ENCODE data around the gene DCAF7.

DCAF7 gene

GRCh38 chr17:63525190-63525946, 24.9 kb upstream of the DCAF7 start:
- no peak for DNase-seq

DNA sequence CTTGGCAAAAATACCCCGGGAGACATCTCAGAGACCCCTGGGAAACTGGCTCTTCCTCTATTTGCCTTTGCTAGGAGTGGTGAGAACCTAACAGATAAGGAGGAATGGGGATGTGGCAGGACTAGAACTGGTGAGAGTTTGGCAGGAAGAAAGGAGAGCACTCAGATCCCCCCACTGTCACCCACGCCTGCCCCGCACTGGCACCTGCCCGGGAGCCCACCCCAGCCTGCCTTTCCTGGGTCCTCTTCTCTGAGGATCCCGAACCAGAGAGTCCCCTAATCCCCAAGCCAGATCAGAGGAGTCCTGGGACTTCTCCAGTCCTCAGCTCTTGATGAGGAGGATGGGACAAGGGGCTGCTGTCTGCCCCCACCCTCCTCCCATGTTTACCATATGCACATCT, 23.4 kb upstream of the DCAF7 start:
- no peak for DNase-seq

DNA sequence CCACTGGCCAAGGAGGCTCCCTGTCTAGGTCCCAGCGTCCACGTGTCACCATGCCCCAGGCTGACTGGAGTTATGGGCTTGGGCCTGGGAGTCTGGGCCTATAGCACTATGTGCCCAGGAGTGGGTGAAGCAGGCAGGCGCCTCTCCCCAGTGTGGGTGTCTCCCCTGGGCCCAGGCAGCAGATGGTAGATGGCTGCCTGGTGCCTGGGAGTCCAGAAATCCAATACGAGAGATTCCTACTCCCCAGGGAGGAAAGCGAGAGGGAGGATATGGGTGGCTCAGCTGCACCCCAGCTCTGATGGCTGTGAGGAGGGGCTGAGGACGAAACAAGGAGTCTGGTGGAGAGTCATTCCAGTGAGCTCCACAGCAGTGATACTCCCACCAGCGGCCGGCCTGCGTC, 22.1 kb upstream of the DCAF7 start:
- no peak for DNase-seq

DNA sequence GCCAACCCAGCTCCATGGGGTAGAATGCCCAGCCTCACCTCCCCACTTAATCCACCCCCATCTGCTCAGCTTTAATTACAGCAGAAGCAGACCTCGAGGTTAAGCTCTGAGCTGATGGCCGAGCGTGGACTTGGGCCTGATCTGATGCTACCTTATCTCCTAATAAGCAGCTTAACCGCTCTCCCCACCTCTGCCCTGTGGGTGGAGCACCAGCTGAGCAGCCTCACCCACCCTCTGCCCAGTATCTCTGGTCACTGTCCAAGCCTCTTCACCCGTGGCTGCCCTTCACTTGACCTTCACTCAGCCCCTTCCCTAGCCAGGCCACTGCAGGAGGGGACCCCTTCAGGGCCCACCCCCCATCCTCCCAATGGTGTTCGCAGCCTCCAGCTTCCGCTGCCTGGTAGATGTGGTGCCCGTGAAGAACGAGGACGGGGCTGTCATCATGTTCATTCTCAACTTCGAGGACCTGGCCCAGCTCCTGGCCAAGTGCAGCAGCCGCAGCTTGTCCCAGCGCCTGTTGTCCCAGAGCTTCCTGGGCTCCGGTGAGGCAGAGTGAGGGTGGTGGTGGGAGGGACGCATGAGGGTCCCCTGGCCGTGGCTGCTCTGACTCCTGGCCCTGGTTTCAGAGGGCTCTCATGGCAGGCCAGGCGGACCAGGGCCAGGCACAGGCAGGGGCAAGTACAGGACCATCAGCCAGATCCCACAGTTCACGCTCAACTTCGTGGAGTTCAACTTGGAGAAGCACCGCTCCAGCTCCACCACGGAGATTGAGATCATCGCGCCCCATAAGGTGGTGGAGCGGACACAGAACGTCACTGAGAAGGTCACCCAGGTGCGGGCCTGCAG, 20.3 kb upstream of the DCAF7 start:
- DNase-seq, result no peak

- no peak for DNase-seq
These were observed 19.7 kb upstream of the DCAF7 start for GRCh38 chr17:63530557-63531021.

DNA sequence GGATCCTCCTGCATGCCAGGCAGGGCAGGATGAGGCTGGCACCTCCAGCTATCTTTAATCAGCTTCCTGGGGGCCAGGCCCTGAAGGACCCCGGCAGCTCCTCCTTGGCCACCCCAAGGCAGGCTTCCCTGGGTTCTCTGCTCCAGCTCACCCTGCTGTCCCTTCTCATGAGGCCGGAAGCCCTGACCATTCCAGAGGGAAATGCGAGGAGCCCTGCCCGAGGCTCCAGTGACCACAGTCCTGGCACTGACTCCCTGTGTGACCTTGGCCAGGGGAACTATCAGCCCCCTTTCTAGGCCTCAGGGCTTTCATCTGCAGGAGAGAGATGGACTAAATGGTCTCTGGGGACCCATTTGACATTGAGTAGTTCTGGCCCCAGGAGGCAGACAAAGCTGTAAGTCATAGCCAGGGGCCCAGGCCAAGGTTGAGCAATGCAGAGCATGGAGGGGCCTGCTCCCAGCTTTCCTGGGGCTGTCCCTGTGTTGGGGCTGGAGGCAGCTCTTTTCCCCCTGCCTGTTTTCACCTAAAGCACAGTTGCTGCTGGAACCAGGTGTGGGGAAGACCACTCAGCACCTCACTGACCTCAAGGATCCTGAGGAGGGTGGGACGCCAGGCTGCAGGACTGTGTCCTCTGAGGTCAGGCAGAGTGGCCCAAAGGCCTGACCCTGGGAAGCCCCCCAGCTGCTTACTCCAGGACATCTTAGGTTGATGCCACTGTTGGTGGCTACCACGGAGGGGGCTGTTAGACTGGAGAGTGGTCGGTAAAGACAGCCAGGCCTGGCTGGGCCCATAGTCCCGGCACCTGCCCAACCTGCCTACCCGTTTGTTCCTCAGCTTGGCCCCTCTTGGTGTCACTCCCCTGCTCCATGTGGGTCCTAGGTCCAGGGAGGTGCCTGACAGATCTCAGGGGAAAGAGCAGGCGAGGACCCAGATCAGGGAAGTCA, 19.0 kb upstream of the DCAF7 start:
- DNase-seq, result no peak

DNA sequence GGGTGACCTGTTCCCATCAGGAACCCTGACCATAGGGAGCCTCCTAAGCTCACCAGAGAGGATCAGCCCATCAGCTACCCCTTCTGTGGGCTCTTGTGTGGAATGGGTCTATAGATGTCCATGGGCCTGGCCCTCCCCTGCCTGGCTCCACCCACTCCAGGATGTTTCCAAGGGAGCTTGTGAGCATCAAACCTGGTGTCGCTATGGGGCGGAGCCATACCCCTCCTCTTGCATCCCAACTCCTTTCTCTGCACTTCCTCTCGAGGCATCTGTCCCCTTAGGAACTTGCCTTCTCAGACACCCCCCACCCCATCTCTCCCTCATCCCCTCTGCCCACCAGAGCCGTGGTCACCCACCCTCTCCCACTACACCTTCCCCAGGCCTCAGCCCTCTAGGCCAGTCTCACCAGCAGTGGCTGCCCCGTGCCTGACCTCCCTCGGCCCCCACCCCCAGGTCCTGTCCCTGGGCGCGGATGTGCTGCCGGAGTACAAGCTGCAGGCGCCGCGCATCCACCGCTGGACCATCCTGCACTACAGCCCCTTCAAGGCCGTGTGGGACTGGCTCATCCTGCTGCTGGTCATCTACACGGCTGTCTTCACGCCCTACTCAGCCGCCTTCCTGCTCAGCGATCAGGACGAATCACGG, 16.7 kb upstream of the DCAF7 start:
- DNase-seq, result no peak

DNA sequence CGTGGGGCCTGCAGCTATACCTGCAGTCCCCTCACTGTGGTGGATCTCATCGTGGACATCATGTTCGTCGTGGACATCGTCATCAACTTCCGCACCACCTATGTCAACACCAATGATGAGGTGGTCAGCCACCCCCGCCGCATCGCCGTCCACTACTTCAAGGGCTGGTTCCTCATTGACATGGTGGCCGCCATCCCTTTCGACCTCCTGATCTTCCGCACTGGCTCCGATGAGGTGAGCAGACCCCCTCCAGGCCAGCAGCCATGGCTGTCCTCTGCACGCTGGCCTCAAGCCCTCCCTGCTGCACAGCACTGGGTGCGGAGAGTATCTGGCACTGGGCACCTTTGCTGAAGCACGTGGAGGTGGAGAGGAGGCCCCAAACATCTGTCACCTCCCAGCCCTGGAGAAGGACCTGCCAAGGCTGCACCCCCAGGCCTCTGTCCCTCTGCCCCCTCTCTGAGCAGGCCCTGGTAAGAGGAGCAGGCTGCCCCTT, 16.2 kb upstream of the DCAF7 start:
- DNase-seq, result no peak

- DNase-seq, result no peak
These were observed 15.3 kb upstream of the DCAF7 start for GRCh38 chr17:63534816-63535455.

DNA sequence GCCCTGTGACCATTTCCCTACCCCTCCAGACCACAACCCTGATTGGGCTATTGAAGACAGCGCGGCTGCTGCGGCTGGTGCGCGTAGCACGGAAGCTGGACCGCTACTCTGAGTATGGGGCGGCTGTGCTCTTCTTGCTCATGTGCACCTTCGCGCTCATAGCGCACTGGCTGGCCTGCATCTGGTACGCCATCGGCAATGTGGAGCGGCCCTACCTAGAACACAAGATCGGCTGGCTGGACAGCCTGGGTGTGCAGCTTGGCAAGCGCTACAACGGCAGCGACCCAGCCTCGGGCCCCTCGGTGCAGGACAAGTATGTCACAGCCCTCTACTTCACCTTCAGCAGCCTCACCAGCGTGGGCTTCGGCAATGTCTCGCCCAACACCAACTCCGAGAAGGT, 14.6 kb upstream of the DCAF7 start:
- DNase-seq, result no peak

DNA sequence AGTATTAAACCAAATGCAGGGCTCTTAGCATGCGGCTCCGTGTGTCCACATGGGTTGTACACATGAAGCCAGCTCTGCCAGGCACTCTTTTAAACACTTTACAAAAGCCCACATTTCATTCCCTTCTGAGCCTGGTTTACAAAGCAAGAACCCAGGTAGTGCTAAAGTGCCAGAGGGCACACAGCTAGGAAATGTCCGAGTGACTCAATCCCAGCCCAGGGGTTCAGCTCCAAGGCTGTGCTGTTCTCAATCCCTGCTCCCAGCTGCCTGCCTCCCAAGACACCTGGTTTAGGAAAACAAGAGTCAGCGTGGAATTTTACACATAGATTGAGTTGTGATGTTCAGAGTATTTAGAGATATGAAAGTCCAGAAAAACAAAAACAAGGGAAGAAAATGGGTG, 13.3 kb upstream of the DCAF7 start:
- DNase-seq, result no peak

- no peak for DNase-seq
These were observed 12.1 kb upstream of the DCAF7 start for GRCh38 chr17:63537991-63538692.

DNA sequence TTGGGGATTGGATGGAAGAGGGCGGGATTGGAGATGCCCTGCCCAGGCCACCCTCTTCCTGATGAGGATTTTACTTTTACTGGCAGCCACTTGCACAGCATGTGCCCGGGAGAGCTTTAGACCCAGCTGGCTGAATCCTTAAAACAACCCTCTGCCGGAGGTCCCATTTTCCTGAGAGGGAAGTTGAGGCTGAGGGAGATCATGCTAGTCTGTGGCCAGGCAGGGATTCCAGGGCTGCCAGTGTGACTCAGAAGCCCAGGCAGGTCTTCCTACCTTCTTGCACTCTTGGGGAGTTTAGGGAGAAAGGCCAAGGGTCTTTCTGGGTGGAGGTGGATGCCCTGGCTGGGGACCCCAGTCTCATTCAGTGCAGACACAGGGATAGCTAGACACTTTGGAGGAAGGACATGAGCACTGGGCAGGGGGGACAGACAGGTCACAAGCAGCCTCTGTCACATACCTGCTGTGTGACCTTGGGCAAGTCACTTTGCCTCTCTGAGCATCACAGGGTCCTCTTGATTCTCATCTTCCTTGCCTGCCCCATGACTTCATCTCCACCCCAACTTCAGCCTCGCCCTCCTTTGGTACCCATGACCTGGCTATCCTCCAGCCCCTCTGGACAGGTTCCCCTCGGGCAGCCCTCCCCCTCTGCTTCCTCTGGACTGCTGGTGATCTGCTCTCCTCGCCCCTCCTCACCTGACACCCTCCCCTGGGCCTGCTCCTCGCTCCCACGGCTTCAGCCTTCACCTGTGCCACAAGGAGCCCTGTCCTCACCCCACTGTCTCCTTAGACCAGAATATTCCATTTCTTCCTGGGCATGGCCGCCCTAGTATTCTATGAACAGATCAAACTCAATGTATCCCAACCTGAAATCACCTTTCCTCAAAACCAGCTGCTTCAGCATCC, 11.3 kb upstream of the DCAF7 start:
- DNase-seq, result no peak

DNA sequence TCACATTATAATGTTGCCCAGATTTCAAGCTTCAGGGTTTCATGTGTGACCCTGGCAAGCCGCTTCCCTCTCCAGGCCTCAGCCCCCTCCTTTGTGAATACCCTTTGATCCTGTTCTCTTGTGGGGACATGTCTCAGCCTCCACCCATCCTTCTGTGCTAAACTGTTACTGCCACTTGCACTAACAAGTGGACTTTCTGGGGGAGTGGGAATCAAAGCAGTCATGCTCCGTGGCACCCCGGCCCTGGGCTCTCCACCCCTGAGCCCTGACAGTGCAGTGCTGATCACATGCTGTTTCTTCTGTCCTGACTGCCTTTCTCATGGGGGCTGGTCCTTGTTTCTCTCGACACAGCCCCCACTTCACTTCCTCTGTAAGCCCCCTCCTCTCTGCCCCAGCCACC, 9.7 kb upstream of the DCAF7 start:
- DNase-seq, result no peak

DNA sequence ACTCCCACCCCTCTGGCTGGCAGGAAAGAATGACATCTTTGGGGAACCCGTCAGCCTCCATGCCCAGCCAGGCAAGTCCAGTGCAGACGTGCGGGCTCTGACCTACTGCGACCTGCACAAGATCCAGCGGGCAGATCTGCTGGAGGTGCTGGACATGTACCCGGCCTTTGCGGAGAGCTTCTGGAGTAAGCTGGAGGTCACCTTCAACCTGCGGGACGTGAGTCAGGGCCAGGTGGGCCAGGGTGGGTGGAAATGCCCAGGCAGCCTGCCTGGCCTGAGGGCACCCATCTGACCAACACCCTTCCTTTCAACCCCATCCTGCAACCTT, 8.1 kb upstream of the DCAF7 start:
- DNase-seq, result no peak

- no peak for DNase-seq
These were observed 7.1 kb upstream of the DCAF7 start for GRCh38 chr17:63542942-63543821.

DNA sequence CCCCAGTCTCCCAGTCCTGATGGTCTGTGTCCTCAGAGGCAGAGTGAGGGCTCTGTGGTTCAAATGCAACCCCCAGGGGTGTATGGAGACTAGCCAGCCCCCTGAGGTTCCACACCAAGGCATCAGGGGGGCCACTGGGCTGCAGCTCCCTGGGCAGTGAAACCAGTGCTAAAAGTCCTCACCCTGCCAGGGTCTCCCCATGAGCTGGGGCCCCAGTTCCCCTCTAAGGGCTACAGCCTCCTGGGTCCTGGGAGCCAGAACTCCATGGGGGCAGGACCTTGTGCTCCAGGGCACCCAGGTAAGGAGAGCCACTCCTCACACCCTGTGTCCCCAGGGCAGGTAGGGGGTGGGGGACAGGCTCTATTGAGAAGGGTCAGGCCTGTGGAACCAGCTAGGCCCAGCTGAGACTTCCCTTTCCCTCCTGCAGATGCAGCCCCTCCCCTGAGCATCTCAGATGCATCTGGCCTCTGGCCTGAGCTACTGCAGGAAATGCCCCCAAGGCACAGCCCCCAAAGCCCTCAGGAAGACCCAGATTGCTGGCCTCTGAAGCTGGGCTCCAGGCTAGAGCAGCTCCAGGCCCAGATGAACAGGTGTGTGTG, 6.4 kb upstream of the DCAF7 start:
- DNase-seq, result no peak

DNA sequence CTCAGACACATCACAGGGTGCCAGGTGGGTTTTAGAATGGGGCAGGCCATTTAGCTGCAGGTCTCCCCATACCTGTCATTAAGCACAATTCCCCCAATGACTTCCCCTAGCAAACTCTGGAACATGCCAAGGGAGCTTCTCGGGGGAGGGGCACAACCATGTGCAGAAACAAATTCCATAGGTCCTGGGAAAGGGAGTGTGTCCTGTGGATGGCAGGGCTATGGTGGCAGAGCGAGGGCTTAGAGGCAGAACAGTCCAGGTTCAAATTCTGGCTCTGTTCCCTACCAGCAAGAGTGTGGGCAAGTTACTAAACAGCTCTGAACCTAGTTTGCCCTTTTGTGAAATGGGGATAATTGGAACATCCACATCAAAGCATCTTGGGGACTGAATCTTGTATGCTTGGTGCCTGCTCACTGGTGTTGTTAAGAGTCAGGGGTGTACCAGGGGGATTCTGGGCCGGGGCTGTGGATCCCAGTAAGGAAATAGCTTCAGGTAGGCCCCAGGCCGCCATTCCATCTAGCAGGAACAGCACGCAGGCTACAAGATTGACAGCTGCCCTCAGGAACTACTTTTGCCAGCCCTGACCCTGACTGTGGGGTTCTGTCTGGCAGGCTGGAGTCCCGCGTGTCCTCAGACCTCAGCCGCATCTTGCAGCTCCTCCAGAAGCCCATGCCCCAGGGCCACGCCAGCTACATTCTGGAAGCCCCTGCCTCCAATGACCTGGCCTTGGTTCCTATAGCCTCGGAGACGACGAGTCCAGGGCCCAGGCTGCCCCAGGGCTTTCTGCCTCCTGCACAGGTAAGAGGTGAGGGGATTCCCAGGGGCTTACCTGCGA, 5.6 kb upstream of the DCAF7 start:
- DNase-seq, result no peak
